GM18511 (cell line): ENCODE data around the gene CPNE2.

Experiments
- ATAC-seq: cut with Tn5 transposase; IDR thresholded peaks from one replicate; pipeline ENCODE4 v1.9.1; 2021; ENCODE audit warnings: mild to moderate bottlenecking, moderate library complexity; ENCODE audit not compliant: unreplicated experiment

CPNE2 gene

DNA sequence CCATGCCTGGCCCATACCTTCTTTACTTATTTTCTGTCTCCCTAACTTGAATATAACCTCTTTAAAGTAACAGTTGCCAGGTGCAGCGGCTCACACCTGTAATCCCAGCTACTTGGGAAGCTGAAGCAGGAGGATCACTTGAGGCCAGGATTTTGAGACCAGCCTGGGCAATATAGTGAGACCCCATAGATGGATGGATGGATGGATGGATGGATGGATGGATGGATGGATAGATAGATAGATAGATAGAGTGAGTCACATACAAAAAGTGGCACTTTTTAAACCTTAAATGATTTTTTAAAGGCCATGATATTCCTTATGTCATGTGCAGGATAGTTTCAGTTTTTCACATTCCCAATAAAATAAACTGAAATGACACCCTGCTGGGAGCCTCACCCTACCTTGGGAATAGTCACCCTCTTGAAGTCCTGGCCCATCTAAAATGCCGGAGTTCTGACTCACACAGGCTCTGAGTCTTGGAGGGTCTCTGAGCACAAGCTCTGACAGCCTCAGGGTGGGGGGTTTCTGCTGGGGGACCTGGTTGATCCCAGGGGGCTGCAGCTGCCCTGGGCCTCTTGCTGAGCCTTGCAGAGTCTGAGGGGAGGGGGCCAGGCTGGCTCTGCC is 26.2 kb downstream of the CPNE2 start:
- ATAC-seq: no peak

DNA sequence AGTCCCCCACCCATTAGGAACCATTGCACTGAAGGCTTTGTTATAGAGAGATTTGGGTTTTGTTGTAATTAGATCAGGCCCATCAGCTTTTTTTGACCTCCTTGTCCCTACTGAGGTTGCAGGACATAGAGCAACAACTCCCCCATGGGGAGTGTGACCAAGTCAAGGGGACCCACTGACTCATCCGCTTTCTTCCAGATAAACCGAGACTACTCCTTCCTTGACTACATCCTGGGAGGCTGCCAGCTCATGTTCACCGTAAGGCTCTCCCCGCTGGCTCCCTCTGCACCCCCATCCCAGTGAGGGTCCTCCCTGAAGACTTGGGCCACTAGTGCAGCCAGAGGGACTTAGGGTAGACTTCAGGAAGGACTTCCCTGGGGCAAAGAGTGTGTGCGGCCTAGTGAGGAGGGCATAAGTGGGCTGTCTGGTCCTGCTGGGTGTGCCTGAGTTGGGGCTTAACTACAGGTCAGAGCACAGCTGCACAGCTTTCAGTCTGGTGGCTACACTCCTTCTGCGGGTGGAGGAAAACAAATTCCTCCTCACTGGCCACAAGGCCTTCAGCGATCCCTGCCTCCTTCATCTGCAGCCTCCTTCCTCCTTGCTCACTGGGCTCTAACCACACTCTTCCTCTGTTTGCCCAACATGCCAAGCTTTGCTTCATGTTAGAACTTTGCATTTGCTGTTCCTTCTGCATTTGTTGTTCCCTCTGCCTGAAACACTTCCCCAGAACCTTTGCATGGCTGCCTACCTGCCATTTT is 31.0 kb downstream of the CPNE2 start:
- ATAC-seq: no peak

DNA sequence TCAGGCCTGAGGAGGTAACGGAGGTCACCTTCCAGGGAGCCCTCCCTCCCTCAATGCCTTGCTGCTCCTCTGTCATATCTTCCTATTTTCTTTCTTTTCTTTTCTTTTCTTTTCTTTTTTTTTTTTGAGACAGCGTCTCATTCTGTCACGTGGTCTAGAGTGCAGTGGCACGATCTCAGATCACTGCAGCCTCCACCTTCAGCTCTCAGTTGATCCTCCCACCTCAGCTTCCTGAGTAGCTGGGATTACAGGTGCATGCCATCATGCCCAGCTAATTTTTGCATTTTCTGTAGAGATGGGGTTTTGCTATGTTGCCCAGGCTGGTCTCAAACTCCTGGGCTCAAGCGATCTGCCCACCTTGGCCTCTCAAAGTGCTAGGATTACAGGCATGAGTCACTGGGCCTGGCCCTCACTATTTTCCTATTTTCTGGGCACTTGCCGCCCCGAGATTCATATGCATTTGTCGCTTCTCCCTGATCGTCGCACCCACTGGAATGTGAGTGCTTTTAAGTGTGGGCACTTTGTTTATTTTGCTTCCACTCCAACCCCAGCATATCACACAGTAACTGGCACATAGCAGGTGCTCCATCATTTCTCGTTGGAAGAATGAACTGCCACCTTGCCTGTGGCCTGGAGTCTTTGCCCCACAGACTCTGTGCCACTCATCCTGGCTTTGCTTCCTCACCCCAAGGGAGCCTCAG is 31.7 kb downstream of the CPNE2 start:
- ATAC-seq: no peak

DNA sequence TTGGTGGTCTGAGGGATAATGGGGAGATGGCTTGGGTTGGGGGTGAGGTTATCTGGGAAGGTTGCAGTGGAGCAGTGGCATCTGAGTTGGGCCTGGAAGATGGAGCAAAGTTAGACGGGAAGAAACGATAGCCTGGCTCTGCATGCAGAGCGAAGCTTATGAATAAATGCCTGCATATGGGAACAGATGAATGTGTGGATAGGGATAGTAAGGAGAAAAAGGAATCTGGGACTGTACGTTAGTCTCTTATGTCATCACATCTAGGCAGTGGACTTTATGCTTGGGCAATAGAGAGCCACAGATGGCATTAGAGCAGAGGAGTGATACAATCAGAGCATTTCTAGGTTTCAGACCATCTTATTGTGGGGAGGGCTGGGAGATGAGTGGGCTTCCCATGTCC is 33.0 kb downstream of the CPNE2 start:
- no peak for ATAC-seq

DNA sequence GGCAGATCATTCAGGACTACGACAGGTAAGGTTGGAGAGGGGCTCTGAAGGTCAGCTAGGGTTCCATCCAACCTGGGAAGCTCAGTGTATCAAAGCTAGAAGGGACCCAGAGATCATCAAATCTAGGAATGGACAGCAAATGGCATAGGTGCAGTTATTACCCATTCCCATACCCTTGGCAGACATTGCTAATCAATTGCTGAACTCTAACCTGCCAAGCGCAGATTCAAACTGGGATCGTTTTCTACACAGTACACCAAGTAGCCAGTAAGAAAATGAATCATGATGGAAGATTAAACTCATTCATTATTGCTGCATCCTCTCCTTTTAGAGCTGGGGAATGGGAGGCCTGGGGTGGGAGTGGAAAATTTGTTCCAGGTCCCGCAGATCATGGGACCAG is 33.6 kb downstream of the CPNE2 start:
- ATAC-seq: no peak

DNA sequence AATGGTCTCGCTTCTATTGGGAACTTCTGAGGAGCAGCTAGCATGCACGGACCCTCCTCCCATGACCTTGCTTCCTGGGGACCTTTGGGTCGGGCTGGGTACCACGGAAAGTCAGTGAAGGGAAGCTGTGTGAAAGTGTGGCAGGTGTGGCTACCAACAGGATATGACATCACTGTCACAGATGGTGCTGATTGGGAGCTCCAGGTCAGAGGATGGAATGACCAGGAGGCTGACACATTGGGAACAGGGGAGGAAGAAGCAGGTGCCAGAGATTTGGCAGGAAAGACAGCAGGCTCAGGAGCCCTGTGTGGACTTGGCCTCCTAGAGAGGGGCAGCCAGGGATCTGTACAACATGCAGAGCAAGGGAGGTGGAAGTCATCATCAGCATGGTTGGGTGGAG is 34.0 kb downstream of the CPNE2 start:
- no peak for ATAC-seq

DNA sequence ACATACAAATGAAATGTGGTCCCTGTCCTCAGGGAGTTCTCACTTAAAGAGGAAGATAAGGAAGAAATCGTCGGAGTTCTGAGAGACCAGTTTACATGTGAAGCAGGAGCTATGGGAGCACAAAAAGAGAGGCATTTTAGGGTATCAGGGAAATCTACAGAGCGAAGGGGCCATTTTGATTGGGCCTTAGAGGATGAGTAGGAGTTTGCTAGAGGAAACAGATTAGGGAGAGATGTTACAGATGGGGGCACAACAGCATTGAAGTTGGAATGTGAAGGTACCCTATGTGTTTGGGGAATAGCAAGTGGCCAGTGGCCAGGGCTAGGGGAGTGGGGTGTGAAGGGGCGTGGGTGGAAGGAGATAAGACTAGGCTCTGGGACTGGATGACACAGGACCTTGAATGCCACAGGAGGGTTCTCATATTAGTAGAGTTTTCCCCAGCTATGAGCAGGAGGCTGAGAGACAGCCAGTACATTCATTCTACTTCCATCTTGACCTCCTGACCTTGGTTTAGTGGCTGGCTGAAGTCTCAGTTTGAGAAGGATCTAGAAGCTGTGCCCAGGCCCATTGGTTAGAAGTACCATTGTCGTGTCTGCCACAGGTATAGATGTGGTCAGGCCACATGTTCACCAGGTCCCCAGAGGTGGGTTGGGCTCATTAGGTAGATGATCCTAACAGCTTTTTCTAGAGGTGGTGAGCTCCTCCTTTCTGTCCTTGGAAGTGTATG is 34.8 kb downstream of the CPNE2 start:
- peak; percentile 66 for ATAC-seq

DNA sequence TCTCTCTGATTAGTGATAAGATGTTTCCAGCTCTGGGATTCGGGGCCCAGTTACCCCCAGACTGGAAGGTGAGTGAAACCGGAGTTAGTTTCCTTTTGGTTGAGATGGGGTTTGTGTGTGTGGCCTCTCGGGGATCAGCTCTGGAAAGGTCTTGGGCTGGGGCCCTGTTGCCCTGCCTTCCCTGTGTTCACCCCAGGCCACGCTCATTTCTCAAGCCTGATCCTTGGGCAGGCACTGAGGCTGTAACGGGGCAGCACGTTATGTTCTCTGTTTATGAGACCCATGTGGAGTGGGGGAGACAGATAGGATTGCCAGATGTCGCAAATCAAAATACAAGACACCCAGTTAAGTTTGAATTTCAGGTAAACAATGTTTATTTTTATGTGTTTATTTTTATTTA is 35.5 kb downstream of the CPNE2 start:
- peak; percentile 6 for ATAC-seq

DNA sequence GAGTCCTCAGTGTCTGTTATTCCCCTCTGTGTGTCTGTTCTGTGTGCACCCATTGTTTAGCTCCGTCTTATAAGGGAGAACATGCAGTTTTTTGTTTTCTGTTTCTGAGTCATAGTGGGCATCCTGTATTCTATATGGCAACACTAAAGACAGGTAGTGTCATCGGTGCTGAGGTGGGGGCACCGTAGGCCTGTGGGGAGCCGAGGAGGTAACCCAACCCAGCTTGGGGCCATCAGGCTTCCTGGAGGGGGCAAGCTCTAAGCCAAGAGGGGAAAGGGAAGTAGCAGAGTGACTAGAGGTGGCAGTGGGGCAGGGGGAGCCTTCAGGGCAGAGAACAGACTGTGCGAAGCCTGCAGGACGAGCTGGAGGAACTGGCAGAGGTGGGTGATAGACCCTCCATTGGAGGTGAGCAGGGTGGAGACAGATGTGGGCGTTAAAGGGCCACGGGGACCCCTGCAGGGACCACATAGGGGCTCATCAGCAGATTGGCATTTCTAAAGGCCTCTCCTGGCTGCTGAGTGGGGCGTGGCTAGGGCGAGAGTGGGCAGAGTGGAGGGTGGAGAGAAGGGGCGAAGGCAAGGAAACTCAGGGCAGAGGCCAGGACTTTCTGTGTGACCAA is 36.5 kb downstream of the CPNE2 start:
- no peak for ATAC-seq

DNA sequence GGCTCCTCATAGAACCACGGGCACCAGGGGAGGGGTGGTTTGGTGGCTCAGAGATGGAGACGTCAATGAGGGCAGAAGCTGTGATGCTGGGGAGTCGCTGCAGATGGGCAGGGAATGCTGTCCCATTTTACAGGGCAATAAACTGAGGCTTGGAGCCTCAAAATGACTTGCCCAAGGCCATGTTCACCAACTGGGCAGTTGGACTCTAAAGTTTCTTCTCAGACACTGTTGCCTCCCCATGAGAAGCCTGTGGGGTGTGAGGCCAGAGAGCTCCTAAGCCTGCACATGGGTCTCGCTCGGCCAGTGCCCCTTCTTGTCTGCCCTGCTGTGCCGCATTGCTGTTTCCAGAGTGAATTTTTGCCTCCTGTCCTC is 38.6 kb downstream of the CPNE2 start:
- no peak for ATAC-seq

DNA sequence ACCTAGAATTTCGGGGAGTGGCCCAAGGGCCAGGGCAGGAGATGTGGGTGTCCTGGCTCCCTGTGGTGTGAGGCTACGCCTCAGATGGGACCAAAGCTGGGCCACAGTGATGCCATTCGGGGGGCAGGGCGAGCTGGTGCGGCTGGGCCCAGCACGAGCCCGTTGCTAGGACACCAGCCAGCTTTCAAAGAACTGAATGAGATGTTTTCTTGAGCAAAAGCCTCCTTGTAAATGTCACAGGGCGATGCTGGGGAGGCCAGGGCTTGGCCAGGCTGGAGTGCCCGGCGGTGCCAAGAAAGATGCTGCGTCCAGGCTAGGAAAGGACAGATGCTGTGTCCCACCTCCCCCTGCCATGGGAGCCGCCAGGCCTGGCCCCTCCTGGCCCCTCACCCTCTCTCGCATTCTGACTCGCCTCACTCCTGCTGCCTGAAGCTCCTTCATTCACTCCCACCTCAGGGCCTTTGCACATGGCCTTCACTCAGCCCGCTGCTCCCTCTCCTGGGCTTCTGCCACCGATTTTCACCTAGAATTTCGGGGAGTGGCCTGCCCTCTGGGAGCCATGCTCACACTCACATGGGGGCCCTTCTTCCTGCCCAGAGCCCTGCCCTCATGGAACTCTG is 39.1 kb downstream of the CPNE2 start:
- ATAC-seq: no peak

DNA sequence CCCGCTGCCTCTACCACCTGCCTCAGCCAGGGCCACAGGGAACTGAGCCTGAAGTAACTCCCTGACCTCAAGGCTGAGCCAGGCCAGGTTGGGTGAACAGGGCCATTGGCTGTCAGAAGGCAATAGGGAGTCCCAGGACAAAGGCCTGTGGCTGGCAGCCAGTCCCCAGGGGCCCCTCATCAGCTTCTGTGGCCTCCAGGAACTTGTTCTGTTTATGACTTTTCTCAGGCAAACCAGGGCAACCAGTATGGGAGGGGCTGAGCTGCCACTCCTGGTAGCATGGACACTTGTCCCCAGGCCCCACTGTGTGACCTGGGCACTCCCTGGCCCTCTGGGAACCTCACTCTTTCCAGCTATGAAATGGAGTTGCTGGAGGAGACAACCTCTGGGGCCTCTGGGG is 40.1 kb downstream of the CPNE2 start:
- no peak for ATAC-seq

DNA sequence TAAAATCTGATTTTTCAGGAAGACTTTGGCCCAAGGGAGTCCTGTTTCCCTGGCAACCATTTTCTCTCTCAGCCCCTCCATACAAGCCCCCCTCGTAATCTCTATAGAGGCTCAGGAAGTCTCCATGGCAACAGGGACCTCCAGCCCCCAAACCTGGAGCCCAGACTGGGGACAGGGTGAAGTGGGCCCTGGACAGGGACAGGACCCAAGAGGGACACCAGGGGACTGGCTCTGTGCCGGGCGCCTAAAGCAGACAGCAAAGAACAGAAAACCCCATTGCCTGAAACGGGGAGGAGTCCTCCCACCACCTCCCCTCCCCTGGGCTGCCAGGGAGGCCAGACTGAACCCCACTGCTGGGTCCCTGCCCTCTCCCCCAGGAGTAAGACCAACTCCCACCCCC is 40.6 kb downstream of the CPNE2 start:
- no peak for ATAC-seq

DNA sequence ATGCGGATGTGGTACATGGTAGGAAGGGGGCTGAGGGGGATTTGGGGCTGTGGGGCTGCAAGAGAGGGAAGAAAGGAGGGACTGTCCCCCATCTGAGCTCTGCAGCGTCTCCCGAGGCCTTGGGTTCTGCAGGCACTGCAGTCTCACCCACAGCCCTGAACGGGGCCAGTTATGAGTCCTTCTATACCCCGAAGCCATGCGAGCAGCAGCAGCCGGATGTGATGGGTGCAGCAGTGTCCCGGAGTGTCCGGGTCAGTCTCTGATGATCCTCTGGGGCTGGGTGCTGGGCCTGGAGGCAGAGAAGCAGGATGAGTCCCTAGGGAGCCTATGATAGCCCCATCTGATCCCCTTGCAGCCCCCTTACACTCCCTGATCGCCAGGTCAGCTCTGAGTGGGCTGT is 41.5 kb downstream of the CPNE2 start:
- ATAC-seq: no peak

DNA sequence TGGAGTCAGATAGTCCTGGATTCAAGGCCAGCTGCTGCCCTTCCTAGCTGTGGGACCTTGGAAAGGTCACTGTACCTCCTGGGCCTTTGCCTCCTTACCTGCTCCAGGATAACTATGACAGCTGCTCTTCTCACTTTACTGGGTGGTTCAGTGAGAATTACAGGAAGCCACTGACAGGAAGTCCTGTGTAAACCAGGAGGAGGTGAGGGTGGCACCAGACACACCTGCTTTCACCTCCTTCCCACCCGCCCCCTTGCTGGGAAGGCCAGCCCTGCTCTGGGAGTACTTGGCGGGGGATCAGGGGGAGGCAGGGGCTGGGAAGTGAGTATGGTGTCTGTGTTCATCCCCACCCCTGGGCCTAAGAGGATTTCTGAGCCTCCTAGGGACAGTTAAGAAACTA is 42.6 kb downstream of the CPNE2 start:
- ATAC-seq: no peak

DNA sequence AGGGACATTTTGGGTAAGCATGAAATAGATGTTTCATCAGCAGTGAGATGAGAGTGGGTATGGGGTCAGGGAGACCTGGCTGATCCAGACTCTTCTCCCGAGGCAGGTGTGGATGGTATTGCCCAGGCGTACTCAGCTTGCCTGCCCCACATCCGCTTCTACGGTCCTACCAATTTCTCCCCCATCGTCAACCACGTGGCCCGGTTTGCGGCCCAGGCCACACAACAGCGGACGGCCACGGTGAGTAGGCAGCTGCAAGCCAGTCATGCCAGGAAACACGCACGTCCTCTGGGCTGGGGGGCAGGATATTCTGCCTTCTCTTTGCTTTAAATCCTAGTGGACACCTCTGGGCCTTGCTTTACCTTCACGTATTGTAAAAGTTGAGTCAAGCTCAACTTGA is 44.7 kb downstream of the CPNE2 start:
- ATAC-seq: no peak

DNA sequence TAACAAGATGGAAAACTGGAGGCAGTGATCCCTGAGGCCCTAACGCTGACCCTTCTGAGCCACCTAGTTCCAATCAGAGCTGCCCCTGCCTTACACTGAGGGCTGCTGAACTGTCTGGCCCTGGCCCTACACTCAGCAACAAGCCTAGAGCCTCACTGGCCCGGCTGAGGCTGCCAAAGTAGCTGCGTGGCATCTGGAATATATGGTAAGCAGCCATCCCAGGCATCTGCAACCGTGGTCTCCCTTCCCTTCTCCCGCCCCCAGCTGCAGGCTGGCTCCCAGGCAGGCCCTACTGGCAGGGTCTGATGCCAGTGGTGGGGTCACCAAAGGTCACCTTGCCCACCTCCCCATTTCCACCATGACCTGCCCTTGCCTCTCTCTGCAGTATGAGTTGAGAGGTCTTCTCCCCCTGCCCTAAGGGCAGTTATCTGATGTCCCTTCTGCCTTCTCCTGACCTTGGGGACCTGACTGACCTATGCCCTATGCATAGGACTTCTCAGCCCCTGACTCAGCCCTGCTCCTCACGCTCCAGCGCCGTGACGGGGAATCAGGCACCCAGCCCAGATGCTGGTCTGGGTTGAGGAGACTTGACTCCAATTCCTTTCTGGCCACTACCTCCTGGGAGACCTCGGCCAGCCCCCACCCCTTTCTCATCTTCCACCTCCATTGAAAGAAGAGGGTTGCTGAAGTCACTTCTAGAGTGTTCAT is 45.3 kb downstream of the CPNE2 start:
- no peak for ATAC-seq

DNA sequence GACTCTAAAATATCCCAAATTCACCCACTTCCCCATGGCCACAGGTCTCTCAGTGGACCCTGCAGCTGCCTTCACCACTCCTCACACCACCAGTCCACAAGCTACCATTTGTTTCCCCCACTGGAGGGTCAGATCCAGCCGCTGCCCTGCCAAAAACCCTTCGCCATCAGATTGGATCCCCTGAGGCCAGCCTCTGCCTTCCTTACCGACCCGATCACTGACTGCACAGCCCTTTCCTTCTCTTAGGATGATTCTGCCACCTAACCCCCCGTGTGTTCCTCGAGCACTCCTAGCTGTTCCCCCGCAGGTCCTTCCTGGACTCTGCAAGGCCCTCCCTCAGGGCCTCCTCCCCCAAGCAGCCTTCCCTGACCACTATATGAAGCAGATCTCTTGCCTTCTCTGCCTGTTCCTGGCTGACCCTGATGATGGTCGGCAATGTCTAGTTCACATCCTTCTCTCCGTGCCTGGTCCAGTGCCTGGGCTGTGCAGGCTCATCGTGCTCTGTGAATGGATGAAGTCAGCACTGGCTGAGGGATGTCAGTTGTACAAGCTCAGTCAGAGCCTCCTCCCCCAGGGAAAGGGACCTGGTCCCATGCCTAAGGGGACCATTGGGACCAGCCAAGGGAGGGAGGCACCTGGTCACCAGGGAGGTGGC is 46.0 kb downstream of the CPNE2 start:
- no peak for ATAC-seq

DNA sequence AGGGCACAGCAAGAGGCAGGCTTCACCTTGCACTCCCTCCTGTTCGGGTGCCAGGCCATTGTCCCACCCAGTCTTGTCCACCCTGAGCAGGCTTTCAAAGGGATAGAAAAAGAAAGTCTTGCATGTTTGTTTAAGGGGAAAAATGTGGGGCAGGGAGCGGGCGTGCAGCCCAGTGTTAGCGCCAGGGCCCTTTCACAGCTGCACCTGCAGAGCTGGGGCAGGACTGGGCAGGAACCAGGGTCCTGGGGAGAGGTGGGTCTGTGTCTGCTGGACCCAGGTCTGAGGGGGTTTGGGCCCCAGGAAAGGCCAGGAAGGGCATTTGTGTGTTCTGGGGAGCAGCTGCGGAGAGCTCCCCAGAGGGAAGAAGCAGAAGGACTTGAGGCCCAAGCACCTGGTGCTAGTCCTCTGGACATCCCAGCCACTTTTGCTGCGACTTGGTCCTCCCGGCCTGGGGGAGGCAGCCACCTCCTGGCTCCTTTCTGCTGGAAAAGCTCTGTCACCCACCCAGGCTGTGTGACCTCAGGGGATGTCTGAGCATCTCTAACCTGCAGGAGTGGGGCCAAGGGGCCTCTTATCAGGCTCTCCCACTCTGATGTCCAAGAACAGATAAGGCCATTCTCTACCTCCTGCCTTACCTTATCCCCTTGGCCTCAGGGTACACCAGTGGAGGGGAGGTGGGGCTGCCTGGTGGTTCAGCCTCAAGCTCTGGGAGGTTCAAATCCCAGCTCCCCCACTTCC is 48.7 kb downstream of the CPNE2 start:
- ATAC-seq: no peak
